ENCODE data around the gene KCNJ2.

KCNJ2 gene

GRCh38 chr17:70161519-70161918, 7.8 kb upstream of the KCNJ2 start:
- DNase-seq: no peak

GRCh38 chr17:70165383-70165782, 3.9 kb upstream of the KCNJ2 start:
- no peak for DNase-seq

GRCh38 chr17:70166615-70167014, 2.7 kb upstream of the KCNJ2 start:
- DNase-seq: no peak

GRCh38 chr17:70168044-70168976, 1.0 kb upstream of the KCNJ2 start:
- peak; percentile 53 to 72 for DNase-seq

DNA sequence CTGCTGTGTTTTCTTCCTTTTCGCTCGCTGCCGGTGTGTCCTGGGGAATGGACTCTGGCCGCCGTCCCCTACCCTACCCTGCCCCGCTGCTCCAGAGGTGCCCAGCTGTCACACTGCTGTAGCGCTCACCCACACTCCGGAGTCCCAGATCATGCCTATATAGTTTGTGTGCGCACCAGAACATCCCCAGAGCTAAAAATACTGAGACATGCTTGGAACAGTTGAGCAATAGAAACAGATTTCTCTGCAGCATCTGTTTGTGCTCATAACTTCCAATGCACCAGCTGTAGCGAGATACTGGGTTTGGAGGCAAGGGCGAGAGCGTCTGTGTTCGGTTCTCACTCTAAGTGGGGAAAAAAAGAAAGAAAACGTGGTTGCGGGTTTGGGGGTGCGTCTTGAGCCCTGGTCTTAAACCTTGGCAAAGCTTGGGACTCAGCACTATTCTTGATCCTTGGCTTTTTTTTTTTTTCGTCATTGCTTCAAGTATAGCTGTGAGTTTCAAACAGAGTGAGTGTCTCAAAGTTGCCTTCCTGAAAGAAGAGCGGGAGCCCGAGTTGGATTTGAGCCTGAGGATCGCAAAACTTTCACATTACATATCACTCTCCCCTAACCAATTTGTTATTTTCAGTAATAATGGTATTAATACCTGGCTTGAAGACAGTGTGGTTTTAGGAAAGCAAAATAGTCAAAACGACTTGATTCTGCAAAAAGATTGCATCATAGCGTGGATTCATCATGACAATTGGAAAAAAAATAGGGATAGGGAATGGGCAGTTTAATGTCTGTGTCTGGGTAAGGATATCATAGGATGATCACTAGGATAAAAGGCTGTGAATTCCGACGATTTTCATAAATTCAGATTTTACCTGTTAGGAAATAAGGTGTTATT, 621 bp downstream of the KCNJ2 start:
- no peak for DNase-seq

DNA sequence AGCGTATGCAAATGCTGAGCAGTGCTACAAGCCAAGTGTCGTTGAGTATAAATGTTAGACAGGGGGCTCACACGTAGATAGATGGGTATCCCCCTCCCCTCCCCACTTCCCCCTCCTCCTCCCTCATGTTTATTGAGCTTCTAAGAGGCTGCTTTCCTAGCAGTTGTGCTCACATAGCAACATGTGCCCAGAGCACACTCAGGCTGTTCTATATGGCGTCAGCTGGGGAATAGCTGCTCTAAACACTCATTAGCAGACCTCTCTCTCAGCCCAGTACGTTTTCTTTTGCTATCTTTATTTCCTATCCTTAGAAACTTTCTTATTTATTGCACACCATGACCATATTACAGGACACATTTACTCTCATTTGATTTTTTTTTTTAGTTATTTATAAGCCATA, 1.8 kb downstream of the KCNJ2 start:
- no peak for DNase-seq

DNA sequence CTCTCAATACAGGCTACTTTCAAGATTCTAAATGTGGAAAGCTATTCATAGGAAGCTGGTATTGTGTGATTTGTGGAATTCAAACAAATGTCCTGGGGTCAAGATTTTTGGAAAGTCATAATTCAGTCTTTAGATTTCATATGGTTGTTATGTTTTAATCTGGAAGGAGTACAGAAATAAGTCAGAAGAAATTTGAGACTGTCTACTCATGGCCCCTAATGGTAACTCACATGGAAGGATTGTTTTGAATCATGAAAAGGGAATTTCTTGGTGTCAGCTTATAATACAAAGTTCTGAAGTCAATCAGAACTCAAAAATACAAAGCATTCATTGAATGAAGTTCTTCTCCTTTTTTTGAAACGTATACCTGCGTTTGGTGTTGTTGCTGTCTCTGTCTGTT, 3.1 kb downstream of the KCNJ2 start:
- no peak for DNase-seq

DNA sequence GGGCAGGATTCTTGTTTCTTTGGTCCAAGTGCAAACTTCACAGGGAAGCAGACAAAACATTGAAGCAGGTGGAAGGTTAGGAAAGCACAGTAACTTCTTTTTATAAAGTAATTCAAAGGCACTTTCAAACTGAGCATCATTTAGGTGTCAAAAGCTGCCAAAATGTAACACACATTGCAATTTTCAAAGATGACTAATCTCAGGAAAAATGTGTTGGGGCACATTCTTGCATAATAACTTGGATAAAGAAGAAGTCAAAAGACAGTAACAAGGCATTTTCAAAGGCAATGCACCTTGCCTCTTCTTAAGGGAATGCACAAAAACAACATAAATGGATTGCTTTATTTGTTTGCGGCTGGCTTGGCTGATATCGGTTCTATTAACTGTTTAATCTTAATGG, 3.6 kb downstream of the KCNJ2 start:
- DNase-seq: no peak

DNA sequence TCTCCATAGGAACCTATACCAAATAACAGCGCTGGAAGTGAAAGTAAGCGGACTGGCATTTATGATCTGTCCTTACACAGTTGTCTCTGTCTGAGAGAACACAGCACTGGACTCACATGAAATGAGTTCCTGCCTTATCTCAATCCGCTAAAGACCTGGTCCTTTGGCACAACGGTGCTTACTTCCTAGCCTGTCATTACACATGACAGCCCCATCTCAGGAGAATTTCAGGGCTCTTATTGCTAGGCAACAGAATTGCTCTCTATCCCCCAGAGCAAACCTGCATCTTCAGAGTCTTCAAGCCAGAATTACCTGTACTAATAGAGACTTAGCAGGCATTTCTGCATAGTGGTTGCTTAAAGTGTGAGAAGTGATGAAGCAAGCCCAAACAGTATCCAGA, 4.3 kb downstream of the KCNJ2 start:
- no peak for DNase-seq

GRCh38 chr17:70181376-70181775, 12.0 kb downstream of the KCNJ2 start:
- DNase-seq: no peak

DNA sequence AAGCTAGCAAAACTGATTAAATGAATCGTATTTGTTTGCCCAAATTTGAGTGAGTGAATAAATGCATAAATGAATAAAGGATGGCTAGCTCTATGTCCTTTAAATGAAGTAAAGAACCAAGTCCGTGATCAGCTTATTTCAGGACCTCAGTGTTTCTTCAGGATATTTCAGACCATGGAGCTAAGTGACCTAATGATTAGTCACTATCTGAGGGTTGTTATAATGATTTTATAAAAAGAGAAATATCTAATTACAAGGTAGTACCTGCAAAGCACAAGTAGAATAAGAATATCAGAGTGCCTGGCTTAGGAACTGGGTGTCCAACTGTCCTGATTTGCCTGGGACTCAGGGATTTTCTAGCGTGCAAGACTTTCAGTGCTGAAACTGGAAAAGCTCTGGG, 12.5 kb downstream of the KCNJ2 start:
- DNase-seq: no peak

- DNase-seq: no peak
Observed at GRCh38 chr17:70183508-70183907, 14.2 kb downstream of the KCNJ2 start.

- no peak for DNase-seq
Observed at GRCh38 chr17:70184207-70184606, 14.9 kb downstream of the KCNJ2 start.

DNA sequence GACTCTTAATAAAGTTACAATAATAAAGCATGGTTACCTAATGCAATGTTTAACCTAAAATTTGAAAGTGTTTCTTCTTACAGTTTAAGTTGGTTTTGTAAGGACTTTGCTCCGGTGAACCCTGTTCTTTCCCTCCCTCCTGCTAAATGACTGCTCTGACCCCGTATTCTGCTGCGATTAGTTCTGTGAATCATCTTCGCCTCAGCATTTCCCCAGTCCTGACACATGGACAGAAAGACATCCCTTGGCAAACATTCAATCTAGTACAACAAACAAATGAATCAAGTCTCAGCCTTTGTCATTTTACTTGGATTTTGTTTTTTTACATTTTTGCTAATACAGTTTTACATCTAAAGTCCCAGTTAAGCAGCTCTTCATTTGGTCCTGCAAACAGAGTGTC, 15.4 kb downstream of the KCNJ2 start:
- DNase-seq: no peak

DNA sequence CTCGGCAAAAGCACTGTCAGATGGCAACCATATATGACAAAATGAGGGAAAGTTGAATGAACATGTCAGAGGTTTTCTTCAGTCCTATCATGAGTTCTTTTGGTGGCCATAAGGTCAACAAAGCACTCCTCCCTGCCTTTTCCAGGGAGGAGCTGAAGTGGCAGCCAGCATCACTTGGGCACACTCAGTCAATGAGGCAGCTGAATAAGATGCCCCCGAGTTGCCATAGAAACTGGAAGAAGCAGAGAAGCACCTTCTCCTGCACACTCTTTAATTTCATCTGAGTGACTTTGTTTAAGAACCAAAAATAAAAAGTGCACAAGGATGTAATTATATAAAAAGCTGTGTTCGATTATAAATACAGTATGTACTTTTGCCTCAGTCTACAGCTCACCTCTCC, 16.0 kb downstream of the KCNJ2 start:
- DNase-seq: no peak

DNA sequence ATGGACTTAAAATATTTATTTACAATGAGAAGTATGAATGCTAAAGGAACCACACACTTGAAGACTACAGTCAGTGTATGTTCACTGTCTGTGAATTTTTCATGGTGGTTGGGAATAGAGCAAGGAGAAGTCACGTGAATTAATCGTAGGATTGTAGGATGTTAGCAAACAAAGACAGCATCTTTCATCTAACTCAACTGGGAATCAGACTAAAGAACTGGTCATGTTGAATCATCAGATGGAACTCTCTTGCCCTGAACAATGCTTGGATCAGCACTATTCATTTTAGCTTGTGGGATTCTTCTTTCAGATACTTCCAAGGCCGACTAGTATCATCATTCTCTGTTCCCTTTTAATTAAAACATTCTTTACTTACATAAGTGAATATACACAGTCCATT, 18.1 kb downstream of the KCNJ2 start:
- DNase-seq: no peak

DNA sequence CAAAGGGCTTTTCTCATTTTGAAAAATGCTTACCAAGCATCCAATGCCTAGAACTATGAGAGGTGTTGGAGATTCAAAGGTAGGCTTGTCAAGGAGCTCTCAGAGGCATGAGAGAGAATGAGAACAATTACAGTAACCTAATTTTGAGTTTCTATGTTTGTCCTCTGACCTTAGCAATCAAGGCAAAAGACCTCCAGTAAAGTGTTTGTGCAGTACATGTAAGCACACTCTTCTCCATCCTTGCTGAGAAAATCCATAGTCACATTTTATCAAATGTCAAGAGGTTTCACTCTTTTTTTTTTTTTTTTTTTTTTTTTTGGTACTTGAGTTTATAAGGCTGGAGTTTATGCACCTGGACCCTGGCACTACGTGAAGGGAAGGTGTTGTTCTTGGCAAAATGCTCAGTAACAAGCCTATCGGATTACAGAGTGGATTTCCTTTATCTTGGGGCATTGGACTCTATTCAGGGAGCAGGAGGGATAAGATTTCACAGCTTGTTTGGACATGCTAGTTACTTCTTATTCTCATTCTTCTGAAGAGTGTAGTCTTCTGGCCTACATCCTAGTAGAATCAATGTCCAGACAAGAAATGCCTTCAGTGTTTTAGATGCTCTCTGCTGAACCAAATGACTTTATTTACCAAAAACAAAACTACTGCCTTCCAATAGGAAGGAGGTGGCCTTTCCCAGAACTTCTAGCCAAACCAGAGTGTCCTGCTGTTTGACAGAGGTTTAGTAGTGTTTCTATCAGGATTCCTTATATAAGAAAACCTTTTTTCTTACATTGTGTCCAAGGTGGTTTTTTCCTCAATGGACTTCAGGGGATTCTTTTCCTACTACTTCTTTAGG, 21.9 kb downstream of the KCNJ2 start:
- DNase-seq: no peak

DNA sequence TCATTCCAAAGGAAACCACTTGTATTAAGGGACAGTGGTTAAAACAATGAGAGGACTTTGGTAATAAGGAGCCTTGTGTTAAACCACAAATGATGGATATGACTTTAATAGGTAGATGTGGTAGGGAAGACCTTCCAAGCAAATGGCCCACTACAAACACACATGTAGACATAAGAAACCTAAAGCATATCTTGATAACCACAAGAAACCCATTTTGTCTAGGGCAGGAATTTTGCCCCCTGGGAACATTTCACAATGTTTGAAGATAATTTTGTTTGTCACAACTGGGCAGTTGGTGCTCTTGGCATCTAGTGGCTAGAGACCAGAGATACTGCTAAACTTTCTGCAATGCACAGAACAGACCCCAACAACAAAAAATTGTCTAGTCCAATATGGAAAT, 25.8 kb downstream of the KCNJ2 start:
- DNase-seq: no peak

DNA sequence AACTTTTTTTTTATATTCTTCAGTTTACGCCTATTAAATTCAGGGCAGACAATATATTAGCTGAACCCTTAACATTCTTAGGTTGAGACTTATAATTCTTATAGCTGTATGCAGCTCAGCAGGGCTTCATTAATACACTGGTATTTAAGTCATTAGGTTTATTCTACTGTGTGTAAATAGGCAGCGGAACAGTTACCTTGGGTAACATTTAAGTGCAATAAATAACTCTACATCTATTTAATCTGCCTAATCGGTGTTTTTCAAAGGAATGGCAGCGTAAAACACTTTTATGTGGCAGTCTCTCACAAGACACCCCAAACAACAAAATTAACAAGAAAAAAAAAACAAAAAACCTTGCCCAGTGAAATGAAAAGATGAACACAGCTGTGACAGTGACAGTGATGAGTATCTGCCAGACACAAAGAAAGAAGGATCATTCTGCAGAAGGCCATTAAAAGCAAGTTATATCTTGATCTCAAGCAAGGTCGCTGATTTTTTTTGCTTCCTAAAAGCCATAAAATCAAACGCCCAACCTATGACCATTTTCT, 32.6 kb downstream of the KCNJ2 start:
- no peak for DNase-seq

DNA sequence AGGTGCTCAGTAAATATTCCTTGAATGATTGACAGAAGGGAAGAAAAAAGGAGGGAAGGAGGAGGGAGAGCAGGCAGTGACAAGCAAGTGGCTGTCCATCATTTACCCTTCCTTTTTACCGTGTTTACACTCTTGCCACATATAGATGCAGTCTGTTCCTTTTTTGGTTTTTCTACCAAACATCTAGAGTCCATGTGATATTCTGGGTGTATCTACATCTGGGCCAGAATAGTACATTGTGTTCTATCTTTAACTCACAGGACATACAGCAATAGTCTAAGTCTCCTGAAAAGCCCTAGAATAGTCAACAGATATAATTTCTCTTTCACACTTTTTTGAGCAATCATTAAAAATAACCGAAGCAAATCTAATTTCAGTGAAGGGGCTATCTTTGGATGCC, 33.5 kb downstream of the KCNJ2 start:
- DNase-seq: no peak

- DNase-seq: no peak
Observed at GRCh38 chr17:70204431-70204830, 35.1 kb downstream of the KCNJ2 start.

- DNase-seq: no peak
Observed at GRCh38 chr17:70205401-70205800, 36.1 kb downstream of the KCNJ2 start.
